Kidney epithelial cell (primary cell): Measurements from ENCODE around the gene TMEM255A. TPM values are rescaled to one million over a fixed set of nuclear protein-coding genes. Genes with fewer than 3 reads are reported as not detected.

ENCODE experiments used
- DNase-seq: peaks from one replicate; pipeline ENCODE4 v3.0.0-alpha.2; 2010; ENCODE audit warnings: low read depth
- H3K27me3 ChIP-seq: 2 replicates; pipeline ENCODE4 v1.6.0; 2011; ENCODE audit warnings: low read length; ENCODE audit not compliant: control insufficient read depth, insufficient read depth
- H3K36me3 ChIP-seq: 2 replicates; pipeline ENCODE4 v1.5.1; 2011; ENCODE audit warnings: low read length; ENCODE audit not compliant: control insufficient read depth, insufficient read depth
- H3K4me3 ChIP-seq: 2 replicates; pipeline ENCODE4 v1.5.1; 2011; ENCODE audit warnings: low read depth, mild to moderate bottlenecking, control low read depth, low read length
- CTCF ChIP-seq: IDR thresholded peaks from 2 replicates; pipeline ENCODE4 v1.5.1; 2011; ENCODE audit warnings: mild to moderate bottlenecking, moderate library complexity, low read length, control low read depth, inconsistent platforms; ENCODE audit not compliant: insufficient read depth, poor library complexity, severe bottlenecking
- total RNA-seq: library from RNA; depleted of rRNA; stranded (reverse); fragments of >200 nt; gene quantifications from 2 replicates; pipeline ENCODE4 v1.2.3, GENCODE V29; 2015

Gene TMEM255A
- total RNA-seq, 1 donor from 2014 or later: not detected

- Histone ChIP-seq H3K36me3 (no peaks in the 10 kb centered on the region), H3K27me3 (no peaks in the 10 kb centered on the region), H3K4me3 (no peak overlapping the region)
- no peak for TF ChIP-seq CTCF
- no peak for DNase-seq
Observed at GRCh38 chrX:120294651-120295050, 16.6 kb downstream of the TMEM255A start.

- no peak for DNase-seq
- TF ChIP-seq CTCF: no peak
- H3K36me3 ChIP-seq: no peaks in the 10 kb centered on the region
- no peak overlapping the region for H3K4me3 ChIP-seq
- H3K27me3 ChIP-seq: no peaks in the 10 kb centered on the region
Observed at GRCh38 chrX:120293015-120293414, 18.2 kb downstream of the TMEM255A start.

- Histone ChIP-seq H3K4me3 (no peak overlapping the region), H3K36me3 (no peaks in the 10 kb centered on the region), H3K27me3 (no peaks in the 10 kb centered on the region)
- TF ChIP-seq CTCF: no peak
- DNase-seq: no peak
Observed at GRCh38 chrX:120291211-120291610, 20.1 kb downstream of the TMEM255A start.

GRCh38 chrX:120290107-120290506 lies 21.2 kb downstream of the TMEM255A start:
- no peaks in the 10 kb centered on the region for H3K27me3 ChIP-seq
- H3K36me3 ChIP-seq: no peaks in the 10 kb centered on the region
- no peak for DNase-seq
- TF ChIP-seq CTCF: no peak
- H3K4me3 ChIP-seq: no peak overlapping the region

DNA sequence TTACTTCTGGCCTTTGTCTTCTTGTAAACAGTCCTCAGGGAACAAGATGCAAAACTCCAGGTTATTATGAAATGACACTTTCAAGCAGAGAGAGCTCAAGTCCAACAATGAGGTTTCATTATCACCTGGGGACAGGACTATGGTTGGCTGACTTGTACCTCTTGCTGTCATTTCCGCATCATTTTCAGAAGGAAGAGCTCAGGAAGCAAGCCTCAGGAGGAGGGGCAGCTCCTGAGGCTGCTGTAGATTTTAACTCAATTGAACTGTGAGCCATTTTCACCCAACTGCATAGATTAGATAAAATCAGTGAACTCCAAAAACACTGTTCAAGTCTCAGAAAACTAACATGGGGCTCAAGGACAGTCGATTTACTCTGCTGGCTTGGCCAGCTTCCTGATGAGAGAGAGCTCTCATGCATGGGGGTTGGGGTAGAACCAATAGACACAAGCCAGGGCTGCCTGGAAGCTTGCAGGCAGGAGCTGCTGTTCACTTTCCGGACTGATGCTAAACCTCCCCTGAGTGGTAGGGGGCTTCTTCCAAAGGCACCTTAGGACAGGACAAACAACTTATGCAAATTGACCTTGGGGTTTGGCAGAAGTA lies 23.6 kb downstream of the TMEM255A start:
- H3K27me3 ChIP-seq: no peaks in the 10 kb centered on the region
- no peak for DNase-seq
- TF ChIP-seq CTCF: no peak
- H3K36me3 ChIP-seq: no peaks in the 10 kb centered on the region
- no peak overlapping the region for H3K4me3 ChIP-seq
